Stimulated activated CD4-positive, alpha-beta T cell treated with anti-CD3 and anti-CD28 coated beads, TNF-alpha, amount 100 ng/mL, for 1 hour (primary cell): Measurements from ENCODE around the gene SUB1.
"Not testable (repeated sequence)": the region's sequence is repeated elsewhere in the genome, so short reads cannot be mapped to it uniquely, and the experiment has no call there.

Experiments
- DNase-seq, 3 donors: peaks; one replicate each; pipeline ENCODE4 v3.0.0-alpha.2; 2020; ENCODE audit warnings: low read depth in 3 of 3, low spot score in 1 of 3

The SUB1 gene

DNA sequence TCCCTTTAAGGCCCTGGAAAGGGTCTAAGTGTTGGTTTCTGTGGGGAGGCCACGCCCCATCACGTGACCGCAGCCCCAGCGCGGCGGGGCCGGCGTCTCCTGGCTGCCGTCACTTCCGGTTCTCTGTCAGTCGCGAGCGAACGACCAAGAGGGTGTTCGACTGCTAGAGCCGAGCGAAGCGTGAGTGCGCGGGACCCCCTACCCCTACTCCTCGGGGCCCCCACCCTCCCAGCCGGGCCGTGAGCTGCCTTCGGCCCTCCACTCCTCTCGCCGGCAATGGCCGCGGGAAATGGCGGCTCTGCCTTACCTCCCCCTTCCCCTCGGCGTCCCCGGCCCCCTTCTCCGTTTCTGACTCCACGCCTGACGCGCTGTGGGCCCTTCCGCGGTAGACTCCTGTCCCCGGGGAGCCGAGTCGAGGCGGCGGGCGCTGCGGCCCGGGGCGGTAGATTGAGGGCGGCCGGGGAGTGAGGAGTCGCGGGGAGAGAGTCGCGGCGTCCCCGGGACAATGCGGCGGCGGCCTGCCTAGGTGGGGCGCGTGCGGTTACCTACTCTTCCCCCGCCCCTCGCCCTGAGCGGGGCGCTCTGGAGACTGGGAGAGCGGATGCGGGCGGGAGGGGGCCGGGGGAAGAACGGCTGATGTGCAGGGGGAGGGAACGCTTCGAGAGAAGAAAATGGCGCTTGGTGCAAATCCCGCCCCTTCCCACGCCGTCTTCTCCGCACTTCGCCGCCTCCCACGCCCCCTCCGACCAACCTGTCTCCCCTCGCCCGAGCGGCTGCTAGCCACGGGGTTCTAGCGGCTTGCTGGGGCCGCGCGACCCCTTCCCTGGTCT is at the start of gene SUB1:
Gene SUB1, plus strand, starts transcription at position 112 of the 830 bp plus-strand sequence. CDS start 2,956 bp downstream, outside the sequence.
- peak; percentile 74 to 88 (median 87) for DNase-seq

DNA sequence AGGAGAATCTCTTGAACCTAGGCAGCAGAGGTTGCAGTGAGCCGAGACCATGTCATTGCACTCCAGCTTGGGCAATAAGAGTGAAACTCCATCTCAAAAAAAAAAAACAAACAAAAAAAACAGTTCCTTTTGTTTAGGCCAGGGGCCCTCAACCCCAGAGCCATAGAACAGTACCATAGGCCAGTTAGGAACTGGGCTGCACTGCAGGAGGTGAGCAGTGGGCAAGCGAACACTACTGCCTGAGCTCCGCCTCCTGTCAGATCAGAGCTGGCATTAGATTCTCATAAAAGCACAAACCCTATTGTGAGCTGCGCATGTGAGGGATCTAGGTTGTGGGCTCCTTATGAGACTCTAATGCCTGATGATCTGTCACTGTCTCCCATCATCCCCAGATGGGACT is 49.1 kb upstream of the SUB1 start:
- DNase-seq = no peak

DNA sequence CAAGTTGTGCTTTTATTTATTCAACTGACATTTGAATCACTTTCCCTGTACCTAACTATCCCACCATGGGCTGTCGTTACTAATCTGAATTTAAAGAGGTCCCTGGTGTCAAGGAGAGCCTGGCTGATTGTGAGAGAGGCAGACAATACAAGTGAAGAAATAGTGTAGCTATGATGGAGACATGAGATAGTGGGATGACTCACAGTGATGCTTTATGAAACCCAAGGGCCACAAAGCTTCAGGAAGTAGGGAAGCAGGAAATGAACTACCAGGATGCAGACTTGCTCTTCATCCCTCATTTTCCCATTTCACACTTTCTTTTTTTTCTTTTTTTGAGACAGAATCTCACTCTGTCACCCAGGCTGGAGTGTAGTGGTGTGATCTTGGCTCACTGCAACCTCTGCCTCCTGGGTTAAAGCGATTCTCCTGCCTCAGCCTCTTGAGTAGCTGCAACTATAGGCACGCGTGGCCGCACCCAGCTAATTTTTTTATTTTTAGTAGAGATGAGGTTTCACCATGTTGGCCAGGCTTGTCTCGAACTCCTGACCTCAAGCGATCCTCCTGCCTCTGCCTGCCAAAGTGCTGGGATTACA is 47.8 kb upstream of the SUB1 start:
- DNase-seq = not testable (repeated sequence)

DNA sequence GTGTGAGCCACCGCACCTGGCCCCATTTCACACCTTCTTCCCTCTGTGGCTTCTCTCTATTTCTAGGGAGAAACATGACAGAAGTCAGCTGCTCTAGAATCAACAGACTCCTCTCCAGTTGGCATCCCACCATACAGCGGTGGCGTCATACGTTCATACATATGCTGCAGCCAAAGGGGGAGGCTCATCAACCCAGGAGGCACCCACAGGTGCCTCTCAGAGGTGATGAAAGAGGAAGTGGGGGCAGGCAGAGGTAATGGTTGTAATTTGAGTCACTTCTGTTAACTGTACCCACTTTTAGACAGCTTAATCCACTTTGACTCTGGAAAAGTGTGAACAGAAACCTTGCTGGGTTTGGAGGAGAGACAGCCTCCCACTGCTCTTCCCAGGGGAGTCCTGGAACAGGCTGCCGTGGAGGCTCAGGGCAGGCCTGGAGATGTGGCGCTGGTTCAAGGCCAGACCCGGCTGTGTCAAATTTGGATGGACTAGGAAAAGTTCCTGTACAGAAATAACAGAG is 47.3 kb upstream of the SUB1 start:
- DNase-seq = no peak

DNA sequence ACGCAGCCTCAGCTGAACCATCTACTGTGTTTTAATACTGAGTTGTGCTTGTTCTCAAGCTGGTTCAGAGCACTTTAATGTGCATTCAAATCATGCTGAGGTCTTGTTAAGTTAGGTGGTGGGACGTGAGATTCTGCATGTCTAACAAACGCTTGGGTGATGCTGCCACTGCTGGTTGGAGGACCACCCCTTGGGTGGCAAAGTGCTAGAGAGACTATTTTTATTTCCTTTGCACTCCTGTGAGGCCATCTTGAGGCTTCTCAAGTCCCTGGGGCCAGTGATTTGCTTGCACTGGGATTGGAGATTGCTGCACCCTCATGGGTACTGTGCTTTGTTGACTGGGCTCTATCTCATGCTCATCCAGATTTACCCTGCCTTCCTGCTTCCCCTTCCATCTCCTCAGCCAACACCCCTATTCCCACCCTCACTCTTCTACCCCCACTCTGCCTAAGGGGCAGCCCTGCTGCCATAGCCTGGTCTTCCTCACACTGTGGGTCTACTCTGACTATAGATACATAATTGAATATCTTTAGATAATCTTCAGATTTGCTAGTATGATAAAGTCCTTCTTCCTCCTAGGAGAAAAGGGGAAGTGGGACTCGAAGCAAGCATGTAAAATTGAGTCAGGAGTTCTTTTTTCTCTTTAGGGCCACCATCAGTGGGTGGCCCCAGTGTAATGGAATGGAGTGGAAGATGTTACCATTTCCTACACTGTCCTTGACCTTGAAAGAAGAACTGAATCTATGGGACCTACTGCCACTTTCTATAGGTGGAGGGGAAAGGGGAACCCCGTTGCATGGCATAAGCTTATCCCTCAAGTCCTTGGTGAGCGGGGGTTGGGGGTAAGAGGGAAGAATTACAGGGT is 45.1 kb upstream of the SUB1 start:
- no peak for DNase-seq

DNA sequence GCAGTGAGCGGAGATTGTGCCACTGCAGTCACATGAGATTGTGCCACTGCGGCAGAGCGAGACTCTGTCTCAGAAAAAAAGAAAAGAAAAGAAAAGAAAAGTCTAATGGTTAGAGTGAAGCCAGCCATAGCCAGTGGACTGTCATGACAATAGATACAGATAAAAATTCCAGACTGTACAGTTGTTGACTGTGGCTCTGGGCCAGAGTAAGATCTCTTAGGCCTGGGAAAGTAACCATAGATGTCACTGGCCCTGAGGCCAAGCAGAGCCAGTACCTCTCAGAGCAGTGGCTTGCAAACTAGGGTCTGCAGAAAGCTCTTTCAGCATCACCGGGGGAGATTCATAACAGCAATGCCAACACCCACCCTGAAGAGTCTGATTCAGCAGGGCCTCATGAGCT is 44.1 kb upstream of the SUB1 start:
- DNase-seq = no peak

DNA sequence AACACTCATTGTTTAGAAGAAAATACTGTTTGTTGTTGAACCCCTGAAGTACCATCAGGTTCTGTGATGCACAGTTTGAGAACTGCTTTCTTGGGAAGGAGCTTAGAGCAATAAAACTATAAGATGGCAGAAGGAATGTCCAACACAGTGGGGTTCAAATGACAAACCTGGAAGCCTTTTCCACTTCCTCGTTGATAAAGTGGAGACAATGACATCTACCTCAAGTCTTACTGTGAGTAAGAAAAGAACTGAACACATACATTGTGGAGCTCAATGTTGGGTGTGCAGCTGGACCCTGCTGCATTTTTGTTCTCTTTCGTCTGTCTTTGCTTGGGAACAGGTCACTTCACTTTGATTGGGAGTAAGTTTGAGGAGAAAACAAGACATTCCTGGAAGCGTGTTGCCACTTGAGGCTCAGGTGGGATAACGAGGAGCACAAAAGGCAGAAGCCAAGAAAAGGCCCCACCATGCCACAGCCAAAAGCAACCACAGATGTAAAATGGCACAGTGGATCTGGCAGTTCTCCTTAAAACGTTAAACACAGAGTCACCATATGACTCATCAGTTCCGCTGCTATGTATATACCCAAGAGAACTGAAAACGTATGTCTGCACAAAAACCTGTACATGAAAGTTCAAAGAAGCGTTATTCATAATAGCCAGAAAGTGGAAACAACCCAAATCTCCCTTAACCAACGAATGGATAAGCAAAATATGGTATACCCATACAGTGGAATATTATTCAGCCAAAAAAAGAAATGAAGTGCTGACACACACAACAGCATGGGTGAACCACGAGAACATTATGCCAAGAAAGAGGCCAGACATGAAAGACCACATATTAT is 42.9 kb upstream of the SUB1 start:
- no peak for DNase-seq

DNA sequence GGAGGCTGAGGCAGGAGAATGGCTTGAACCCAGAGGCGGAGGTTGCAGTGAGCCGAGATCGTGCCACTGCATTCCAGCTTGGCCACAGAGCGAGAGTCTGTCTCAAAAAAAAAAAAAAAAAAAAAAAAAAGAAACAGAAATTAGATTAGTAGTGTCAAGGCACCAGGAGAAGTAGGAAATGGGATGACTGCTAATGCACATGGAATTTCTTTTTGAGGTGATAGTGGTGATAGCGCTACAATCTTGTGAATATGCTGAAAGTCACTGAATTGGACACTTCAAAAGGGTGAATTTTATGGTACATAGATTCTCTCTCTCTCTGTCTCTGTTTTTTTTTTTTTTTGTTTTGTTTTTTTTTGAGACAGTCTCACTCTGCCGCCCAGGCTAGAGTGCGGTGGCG is 42.1 kb upstream of the SUB1 start:
- no peak for DNase-seq

DNA sequence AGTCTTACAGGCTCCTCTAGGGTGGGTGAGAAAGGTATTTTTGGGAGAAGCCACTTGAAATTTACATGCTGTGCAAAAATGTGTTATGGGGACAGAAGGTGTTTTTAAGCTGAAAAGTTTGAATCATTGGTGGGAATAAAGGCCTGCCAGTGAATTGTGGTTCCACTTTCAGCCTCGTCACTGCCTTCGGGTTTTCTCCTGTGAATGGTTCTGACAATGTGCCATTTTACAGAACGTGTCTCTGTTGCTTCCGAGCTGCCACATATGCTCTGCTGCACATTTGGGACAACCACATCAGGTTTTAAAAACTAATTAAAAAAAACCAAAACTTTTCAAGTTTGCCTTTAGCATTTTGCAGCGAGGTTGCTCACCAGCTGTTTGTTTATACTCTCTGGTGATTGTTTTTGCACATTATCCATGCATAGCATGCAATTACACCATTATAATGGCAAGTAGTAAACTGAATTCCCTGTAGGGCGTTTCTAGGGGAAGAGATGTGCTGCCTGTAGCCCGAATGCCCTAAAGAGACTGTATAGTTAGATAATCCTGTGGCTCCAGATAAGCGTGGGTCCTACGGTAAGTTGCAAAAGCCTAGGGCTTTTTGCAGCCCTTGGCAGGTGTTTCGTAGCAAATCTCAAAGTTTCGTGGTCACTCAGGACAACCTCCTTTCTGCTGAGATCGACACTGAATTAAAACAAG is 40.1 kb upstream of the SUB1 start:
- DNase-seq = no peak

DNA sequence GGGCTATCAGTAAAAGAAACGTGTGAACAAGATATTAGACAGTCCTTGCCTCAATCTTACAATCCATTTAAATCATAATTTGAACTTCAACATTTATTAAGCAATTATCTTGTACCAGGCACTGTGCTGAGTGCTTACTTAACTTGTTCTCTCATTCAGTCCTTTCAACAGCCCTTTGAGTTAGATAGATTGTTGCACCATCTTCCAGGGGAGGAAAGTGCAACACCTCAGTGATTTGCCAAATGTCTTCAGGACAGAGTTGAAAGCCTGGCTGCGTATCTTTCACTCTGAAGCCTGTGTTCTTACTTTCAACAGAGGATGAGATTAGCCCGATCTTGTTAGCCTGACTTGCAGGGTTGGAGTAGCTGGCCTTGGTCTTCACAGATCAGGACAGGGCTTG is 34.2 kb upstream of the SUB1 start:
- no peak for DNase-seq

DNA sequence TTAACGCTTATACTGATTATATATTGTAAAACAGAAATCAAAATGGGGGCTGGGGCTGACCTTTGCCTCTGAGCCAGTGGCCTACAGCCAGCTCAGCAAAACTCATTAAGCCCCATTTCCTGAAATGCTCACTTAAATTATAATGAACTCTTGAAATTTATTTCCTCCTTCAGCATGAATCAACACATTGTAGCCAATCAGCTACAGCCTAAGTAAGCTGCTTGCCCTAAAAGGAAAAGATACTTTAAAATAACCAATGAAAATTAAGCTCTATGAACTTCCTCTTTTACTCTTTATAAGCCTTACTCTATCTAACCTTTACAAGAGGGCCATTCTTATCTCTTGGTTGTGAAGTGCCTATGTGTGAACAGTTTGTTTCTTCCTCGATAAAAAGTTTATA is 33.5 kb upstream of the SUB1 start:
- no peak for DNase-seq

DNA sequence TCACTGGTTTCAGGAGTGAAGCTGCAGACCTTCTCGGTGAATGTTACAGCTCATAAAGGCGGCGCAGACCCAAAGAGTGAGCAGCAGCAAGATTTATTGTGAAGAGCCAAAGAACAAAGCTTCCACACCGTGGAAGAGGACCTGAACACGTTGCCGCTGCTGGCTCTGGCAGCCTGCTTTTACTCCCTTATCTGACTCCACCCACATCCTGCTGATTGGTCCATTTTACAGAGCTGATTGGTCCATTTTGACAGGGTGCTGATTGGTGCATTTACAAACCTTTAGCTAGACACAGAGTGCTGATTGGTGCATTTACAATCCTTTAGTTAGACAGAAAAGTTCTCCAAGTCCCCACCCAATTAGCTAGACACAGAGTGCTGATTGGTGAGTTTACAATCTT is 32.9 kb upstream of the SUB1 start:
- not testable (repeated sequence) for DNase-seq

DNA sequence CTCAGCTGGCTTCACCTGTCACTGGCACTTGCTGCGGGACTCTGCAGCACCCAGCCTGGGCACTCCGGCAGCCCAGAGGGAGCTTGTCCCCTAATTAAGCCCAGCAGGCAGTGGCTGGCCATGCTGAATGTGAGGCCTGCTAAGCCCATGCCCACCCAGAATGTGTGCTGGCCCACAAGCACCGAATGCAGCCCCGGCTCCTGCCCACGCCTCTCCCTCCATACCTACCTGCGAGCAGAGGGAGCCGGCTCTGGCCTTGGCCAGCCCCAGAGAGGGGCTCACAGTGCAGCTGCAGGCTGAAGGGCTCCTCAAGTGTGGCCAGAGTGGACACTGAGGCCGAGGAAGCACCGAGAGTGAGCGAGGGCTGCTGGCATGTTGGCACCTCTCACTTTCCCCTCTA is 32.4 kb upstream of the SUB1 start:
- DNase-seq = no peak

DNA sequence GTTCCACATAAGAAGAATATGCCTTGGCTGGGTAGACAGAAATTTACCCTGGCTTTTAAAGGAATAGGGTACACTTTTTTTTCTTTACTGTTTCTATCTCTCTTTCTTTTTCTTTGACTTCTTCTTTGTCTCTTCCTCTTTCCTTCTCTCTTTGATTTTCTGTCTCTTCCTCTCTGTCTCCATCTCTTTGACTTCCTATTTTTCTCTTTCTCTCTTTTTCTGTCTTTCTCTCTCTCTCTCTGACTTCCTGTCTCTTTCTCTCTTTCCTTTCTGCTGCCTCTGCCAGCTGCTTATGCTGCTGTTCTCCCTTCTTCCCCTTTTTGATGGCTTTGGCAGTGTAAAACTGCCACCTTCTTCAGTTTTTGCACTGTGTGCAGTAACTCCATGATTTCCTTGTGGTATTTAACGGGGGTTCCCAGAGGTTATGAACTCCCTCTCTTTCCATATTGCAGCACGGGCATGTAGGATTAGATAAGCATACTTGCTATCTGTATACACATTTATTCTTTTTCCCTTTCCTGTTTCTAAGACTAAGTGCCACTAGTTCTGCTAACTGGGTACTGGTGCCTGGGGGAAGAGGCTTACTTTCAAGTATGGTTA is 31.1 kb upstream of the SUB1 start:
- DNase-seq = not testable (repeated sequence)

DNA sequence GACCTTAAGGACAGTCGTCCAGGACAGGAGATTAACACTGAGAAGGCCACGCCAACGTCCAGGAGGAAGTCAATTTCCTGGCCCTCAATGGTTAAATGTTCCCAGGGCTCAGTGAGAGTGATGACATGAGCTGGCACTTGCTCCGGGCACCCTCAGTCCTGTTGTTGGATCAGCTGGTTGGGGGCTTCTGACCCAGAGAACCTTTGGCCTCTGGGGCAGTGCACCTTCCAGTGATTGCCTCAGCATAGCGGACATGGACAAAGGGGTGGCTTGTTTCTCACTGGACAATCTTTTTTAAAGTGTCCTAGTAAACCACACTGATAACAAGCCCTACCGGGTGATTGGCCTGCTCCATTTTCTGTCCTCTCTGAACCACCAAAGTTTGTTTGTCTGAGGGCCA is 28.8 kb upstream of the SUB1 start:
- DNase-seq = not testable (repeated sequence)

DNA sequence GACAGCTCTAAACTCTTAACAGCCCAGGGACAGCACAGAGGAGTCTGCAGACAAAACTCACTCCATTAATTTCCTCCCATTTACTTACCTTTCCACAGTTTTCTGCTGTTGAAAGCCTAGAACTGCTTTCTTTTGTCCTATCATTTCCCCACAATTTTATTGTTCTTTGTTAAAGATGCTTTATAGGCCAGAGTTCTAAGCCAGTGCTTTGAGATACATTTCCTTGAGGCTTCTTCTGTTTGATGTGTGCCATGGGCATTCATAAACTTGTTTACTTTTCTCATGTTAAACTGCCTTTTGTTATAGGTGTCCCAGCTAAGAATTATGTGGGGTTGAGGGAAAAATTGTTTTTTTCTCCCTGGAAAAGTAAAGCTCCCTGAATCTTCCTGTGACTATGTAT is 25.9 kb upstream of the SUB1 start:
- DNase-seq = no peak

DNA sequence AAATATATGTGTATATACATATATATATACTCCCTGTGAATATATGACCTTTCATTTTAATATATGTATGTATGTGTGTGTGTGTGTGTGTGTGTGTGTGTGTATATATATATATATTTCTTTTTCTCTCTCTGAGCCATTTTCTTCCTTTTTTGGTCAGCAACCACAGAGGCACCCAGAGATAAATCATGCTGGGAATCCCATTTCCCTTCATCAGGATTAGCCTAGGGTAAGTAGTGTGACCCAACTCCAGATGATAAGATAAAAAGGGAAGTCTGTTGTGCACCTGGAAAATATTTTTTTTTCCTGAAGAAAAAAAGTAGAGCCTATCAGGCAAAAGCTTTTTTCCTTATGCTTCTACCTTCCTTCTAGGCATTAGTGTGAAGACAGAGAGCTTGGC is 25.4 kb upstream of the SUB1 start:
- no peak for DNase-seq

DNA sequence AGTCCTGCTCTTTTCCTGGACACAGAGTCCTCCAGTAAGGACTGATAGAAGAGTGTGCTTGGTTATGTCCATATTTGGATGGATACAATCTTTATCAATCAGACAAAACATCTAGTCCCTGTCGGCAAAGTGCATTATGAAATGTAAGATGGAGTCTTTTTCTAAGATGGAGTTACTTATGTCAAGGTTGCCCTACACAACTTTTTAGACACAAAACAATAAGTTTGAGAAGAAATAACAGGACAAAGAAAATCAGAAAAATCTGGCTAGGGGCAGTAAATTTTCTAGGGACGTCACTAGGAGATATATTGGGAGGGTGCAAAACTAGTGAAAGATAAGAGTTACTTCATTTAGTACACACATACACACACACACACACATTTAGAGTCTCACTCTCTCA is 23.3 kb upstream of the SUB1 start:
- DNase-seq = no peak

DNA sequence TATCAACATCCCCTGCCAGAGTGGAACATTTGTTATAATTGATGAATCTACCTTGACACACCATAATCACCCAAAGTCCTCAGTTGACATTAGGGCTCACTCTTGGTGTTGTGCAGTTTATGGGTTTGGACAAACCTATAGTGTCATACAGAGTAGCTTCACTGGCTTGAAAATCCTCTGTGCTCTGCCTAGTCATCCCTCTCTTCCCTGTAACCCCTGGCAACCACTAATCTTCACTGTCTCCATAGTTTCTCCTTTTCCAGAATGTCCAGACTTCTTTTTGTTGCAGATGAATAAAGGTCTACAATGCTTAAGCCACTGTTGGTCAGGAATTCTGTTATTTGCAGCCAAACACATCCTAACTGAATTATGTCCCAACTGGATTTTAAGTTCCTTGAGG is 22.5 kb upstream of the SUB1 start:
- no peak for DNase-seq

DNA sequence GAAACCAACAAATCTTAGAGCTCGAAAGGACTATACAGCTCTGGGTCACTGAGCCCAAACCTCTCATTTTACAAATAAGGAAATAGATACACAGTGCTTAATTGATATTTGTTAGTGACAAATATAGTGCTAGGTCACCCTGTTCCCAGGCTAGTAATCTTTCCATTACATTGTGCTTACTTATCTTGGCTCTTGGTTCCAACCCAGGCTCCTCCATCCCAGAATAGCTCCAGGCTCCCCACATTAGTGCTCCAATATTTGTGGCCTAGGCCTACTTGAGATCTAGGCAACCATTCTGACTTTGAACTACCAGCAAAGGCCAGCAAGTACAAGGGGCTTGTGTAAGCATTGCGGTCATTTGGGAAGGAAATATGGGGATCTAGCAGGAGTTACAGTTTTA is 21.7 kb upstream of the SUB1 start:
- DNase-seq = no peak
